ENCODE results near the gene MYRIP. TPM values are rescaled to one million over a fixed set of nuclear protein-coding genes. Genes with fewer than 3 reads are reported as not detected.
"Not testable (repeated sequence)": the region's sequence is repeated elsewhere in the genome, so short reads cannot be mapped to it uniquely, and the experiment has no call there.

MYRIP gene
- total RNA-seq, 2 donors from 2014 or later, result not detected

- Mint-ChIP-seq H3K4me1 (no peaks in the 10 kb centered on the region), H3K36me3 (ENCODE audit: low read depth) (no peaks in the 10 kb centered on the region), H3K4me3 (no peak overlapping the region), H3K27me3 (peaks cover 29% of the 10 kb centered on the region), H3K27ac (no peak overlapping the region)
- ATAC-seq (no peak), DNase-seq (no peak)
- no peaks in the 10 kb centered on the region for H3K9me3 ChIP-seq (ENCODE audit: control insufficient read depth, low read length, poor library complexity, severe bottlenecking)
These were observed 24.5 kb upstream of the MYRIP start for GRCh38 chr3:39784922-39785321.

DNA sequence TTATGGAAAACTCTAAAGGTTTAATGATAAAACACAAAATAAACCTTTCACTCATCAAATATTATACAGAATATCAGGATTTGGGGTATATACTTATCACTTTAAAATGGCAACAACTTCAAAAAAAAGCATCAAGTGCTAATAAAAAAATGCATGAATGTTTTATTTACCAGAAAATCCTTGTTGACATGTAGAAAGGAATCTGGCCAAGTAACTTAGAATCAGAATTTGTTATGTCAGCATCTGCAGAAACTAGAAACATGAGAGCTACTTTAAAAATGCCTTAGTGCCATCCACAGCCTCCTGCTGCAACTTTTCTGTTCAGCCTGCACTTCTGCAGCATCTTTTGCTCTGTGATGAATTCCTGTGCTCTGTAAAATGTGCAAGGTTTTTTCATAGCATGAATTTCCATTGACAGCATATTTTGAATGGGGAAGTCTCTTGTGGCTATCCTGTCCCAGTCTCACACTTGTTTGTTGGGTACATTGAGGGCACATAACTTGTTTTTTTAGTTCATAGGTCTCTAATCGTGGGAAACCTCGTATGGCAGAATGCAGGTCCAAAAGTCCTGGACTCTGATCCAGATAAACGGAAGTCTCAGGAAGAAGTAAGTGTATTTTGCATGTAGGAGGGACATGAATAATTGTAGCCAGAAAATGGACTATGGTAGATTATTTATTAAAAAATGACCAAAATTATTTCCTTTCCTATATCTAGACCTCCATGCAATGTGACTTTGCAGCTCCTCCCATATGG, 21.1 kb upstream of the MYRIP start:
- peaks cover 12% of the 10 kb centered on the region for H3K27me3 Mint-ChIP-seq
- ATAC-seq, result no peak
- no peak overlapping the region for H3K4me3 Mint-ChIP-seq
- H3K4me1 Mint-ChIP-seq, result no peaks in the 10 kb centered on the region
- no peak overlapping the region for H3K27ac Mint-ChIP-seq
- no peak for DNase-seq
- H3K9me3 ChIP-seq (ENCODE audit: control insufficient read depth, low read length, poor library complexity, severe bottlenecking), result no peaks in the 10 kb centered on the region
- H3K36me3 Mint-ChIP-seq (ENCODE audit: low read depth), result no peaks in the 10 kb centered on the region

- H3K27me3 Mint-ChIP-seq, result no peaks in the 10 kb centered on the region
- DNase-seq, result no peak
- H3K4me1 Mint-ChIP-seq, result no peaks in the 10 kb centered on the region
- no peaks in the 10 kb centered on the region for H3K36me3 Mint-ChIP-seq (ENCODE audit: low read depth)
- H3K9me3 ChIP-seq (ENCODE audit: control insufficient read depth, low read length, poor library complexity, severe bottlenecking), result no peaks in the 10 kb centered on the region
- no peak overlapping the region for H3K27ac Mint-ChIP-seq
- no peak overlapping the region for H3K4me3 Mint-ChIP-seq
- ATAC-seq, result no peak
These were observed 17.8 kb upstream of the MYRIP start for GRCh38 chr3:39791603-39792002.

DNA sequence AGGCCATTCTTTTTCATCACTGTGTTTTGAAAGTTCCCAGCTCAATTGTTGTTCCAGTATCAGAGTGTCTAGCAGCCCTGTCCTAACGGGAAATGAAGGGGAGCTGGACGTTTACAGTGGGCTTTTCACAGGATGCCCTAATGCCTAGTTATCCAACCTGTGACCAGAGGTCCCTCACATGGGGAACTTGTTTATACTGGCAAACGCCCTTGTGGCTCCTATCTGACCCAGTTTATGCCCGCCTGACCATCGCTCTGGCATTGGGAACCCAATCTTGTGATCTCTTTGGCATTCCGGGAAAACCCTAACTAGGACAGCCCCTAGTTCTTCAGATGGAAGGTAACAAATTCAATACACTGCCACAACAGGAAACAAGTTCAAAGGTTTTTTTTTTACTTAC, 14.5 kb upstream of the MYRIP start:
- ATAC-seq (no peak), DNase-seq (no peak)
- H3K27ac Mint-ChIP-seq, result no peak overlapping the region
- no peaks in the 10 kb centered on the region for H3K27me3 Mint-ChIP-seq
- H3K36me3 Mint-ChIP-seq (ENCODE audit: low read depth), result no peaks in the 10 kb centered on the region
- H3K4me1 Mint-ChIP-seq, result no peaks in the 10 kb centered on the region
- H3K9me3 ChIP-seq (ENCODE audit: control insufficient read depth, low read length, poor library complexity, severe bottlenecking), result no peaks in the 10 kb centered on the region
- no peak overlapping the region for H3K4me3 Mint-ChIP-seq

GRCh38 chr3:39801216-39801615, 8.2 kb upstream of the MYRIP start:
- Mint-ChIP-seq H3K27ac (no peak overlapping the region), H3K4me1 (no peaks in the 10 kb centered on the region), H3K36me3 (ENCODE audit: low read depth) (no peaks in the 10 kb centered on the region), H3K27me3 (peaks cover 21% of the 10 kb centered on the region), H3K4me3 (no peak overlapping the region)
- DNase-seq (no peak), ATAC-seq (no peak)
- no peaks in the 10 kb centered on the region for H3K9me3 ChIP-seq (ENCODE audit: control insufficient read depth, low read length, poor library complexity, severe bottlenecking)

GRCh38 chr3:39802486-39802885, 6.9 kb upstream of the MYRIP start:
- not testable (repeated sequence) for ATAC-seq; DNase-seq; H3K4me1 Mint-ChIP-seq; H3K36me3 Mint-ChIP-seq (ENCODE audit: low read depth); H3K9me3 ChIP-seq (ENCODE audit: control insufficient read depth, low read length, poor library complexity, severe bottlenecking); H3K4me3 Mint-ChIP-seq; H3K27ac Mint-ChIP-seq
- peaks cover 33% of the 10 kb centered on the region for H3K27me3 Mint-ChIP-seq

GRCh38 chr3:39803956-39804355, 5.5 kb upstream of the MYRIP start:
- no peaks in the 10 kb centered on the region for H3K9me3 ChIP-seq (ENCODE audit: control insufficient read depth, low read length, poor library complexity, severe bottlenecking)
- ATAC-seq, result no peak
- Mint-ChIP-seq H3K4me3 (no peak overlapping the region), H3K4me1 (peaks cover 4% of the 10 kb centered on the region), H3K27me3 (peaks cover 47% of the 10 kb centered on the region), H3K36me3 (ENCODE audit: low read depth) (peaks cover 5% of the 10 kb centered on the region), H3K27ac (no peak overlapping the region)
- DNase-seq, result no peak

DNA sequence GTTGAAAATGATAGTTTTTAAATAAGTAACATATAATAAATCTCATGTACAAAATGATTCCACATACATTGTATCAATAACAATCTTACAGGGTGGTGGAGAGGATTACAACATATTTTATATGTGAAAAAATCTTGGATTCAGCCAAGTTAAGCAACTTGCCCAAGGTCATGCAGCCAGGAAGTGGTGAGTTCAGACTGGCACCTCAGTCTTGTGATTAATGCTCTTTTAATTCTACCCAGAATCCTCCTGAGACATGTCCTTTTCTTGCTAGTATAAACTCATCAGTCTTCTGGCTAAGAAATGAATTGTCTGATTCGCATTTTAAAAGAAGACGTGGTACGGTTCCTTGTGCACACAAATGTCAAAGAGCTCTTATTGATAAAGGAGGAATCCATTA, 4.5 kb upstream of the MYRIP start:
- no peak for ATAC-seq
- Mint-ChIP-seq H3K4me3 (no peak overlapping the region), H3K27me3 (peaks cover 50% of the 10 kb centered on the region), H3K36me3 (ENCODE audit: low read depth) (peaks cover 5% of the 10 kb centered on the region), H3K4me1 (peaks cover 4% of the 10 kb centered on the region), H3K27ac (no peak overlapping the region)
- no peak for DNase-seq
- H3K9me3 ChIP-seq (ENCODE audit: control insufficient read depth, low read length, poor library complexity, severe bottlenecking), result no peaks in the 10 kb centered on the region

DNA sequence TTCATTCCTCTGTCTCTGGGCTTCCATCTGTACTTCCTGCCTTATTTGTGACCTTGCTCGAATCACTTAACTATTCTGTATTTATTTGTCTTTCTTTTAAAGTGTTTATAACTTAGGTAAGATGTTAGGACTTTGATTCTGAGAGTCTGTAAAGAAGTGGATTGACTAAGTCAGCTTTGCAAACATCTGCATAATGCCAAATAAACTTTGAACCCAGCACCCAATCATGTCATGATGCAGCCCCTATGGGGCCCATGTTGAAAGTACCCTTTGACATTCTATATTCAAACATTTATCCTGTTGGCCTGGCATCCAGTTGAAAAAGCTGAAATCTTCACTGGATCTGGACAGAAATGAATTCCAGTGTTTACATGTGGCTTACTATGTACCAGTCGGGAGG, 3.8 kb upstream of the MYRIP start:
- H3K9me3 ChIP-seq (ENCODE audit: control insufficient read depth, low read length, poor library complexity, severe bottlenecking), result no peaks in the 10 kb centered on the region
- no peak for ATAC-seq
- peaks cover 9% of the 10 kb centered on the region for H3K36me3 Mint-ChIP-seq (ENCODE audit: low read depth)
- no peak overlapping the region for H3K27ac Mint-ChIP-seq
- peaks cover 57% of the 10 kb centered on the region for H3K27me3 Mint-ChIP-seq
- no peak for DNase-seq
- H3K4me1 Mint-ChIP-seq, result peaks cover 11% of the 10 kb centered on the region
- H3K4me3 Mint-ChIP-seq, result no peak overlapping the region

DNA sequence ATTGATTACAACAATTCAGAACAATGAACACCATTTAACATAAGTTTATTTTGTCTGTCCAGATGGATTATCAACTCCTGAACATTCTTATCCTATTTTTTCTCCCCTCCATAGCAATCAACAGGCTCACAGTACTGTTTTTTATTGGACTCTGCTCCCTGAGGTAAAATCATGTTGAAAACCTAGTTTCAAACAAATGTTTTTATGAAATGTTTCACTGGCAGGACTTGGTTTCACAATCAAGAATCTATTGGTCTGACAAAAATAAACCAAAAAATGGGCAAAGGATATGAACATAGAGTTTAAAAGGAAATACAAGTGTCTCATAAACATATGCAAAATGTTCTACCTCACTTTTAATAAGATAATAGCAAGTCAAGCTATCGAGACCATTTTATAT, 2.6 kb upstream of the MYRIP start:
- peaks cover 12% of the 10 kb centered on the region for H3K4me1 Mint-ChIP-seq
- no peak overlapping the region for H3K4me3 Mint-ChIP-seq
- ATAC-seq, result no peak
- H3K27me3 Mint-ChIP-seq, result peaks cover 60% of the 10 kb centered on the region
- H3K36me3 Mint-ChIP-seq (ENCODE audit: low read depth), result peaks cover 9% of the 10 kb centered on the region
- no peaks in the 10 kb centered on the region for H3K9me3 ChIP-seq (ENCODE audit: control insufficient read depth, low read length, poor library complexity, severe bottlenecking)
- no peak for DNase-seq
- no peak overlapping the region for H3K27ac Mint-ChIP-seq

GRCh38 chr3:39808467-39809180, 785 bp upstream of the MYRIP start:
- H3K9me3 ChIP-seq (ENCODE audit: control insufficient read depth, low read length, poor library complexity, severe bottlenecking), result no peaks in the 10 kb centered on the region
- Mint-ChIP-seq H3K27me3 (peaks cover 74% of the 10 kb centered on the region), H3K27ac (no peak overlapping the region), H3K36me3 (ENCODE audit: low read depth) (peaks cover 9% of the 10 kb centered on the region), H3K4me3 (peak overlapping the region; percentile 65), H3K4me1 (peaks cover 12% of the 10 kb centered on the region)
- DNase-seq (no peak), ATAC-seq (no peak)

GRCh38 chr3:39809995-39810595, 686 bp downstream of the MYRIP start:
- H3K4me3 Mint-ChIP-seq, result peak overlapping the region; percentile 75

GRCh38 chr3:39810647-39811161, 1.3 kb downstream of the MYRIP start:
- DNase-seq (no peak), ATAC-seq (no peak)
- H3K27ac Mint-ChIP-seq, result no peak overlapping the region
- peaks cover 12% of the 10 kb centered on the region for H3K4me1 Mint-ChIP-seq
- H3K9me3 ChIP-seq (ENCODE audit: control insufficient read depth, low read length, poor library complexity, severe bottlenecking), result no peaks in the 10 kb centered on the region
- H3K36me3 Mint-ChIP-seq (ENCODE audit: low read depth), result peaks cover 9% of the 10 kb centered on the region
- H3K4me3 Mint-ChIP-seq, result peak overlapping the region; percentile 75
- peaks cover 75% of the 10 kb centered on the region for H3K27me3 Mint-ChIP-seq

More at GRCh38 chr3:39809995-39810595, 686 bp downstream of the MYRIP start:
- no peak for ATAC-seq
- DNase-seq, result no peak
- Mint-ChIP-seq H3K36me3 (ENCODE audit: low read depth) (peaks cover 9% of the 10 kb centered on the region), H3K27me3 (peaks cover 78% of the 10 kb centered on the region), H3K4me1 (peaks cover 12% of the 10 kb centered on the region), H3K27ac (no peak overlapping the region)
- no peaks in the 10 kb centered on the region for H3K9me3 ChIP-seq (ENCODE audit: control insufficient read depth, low read length, poor library complexity, severe bottlenecking)

Measured in T-helper 17 cell (primary cell).